ENCODE measurements around the gene DSTN.

DSTN gene

GRCh38 chr20:17601957-17602356, 32.1 kb downstream of the DSTN start:
- TF ChIP-seq CSDC2 (CRISPR knock-in tag; IDR thresholded peaks at IDR 0.05) (no peak), ZC3H10 (CRISPR knock-in tag; IDR thresholded peaks at IDR 0.05) (no peak), PPARA (CRISPR knock-in tag; IDR thresholded peaks at IDR 0.05; ENCODE audit: borderline replicate concordance) (no peak), ZNF70 (CRISPR knock-in tag; IDR thresholded peaks at IDR 0.05) (no peak), ESRRG (CRISPR knock-in tag; IDR thresholded peaks at IDR 0.05) (no peak)
- TF ChIP-seq, protein P1, sequence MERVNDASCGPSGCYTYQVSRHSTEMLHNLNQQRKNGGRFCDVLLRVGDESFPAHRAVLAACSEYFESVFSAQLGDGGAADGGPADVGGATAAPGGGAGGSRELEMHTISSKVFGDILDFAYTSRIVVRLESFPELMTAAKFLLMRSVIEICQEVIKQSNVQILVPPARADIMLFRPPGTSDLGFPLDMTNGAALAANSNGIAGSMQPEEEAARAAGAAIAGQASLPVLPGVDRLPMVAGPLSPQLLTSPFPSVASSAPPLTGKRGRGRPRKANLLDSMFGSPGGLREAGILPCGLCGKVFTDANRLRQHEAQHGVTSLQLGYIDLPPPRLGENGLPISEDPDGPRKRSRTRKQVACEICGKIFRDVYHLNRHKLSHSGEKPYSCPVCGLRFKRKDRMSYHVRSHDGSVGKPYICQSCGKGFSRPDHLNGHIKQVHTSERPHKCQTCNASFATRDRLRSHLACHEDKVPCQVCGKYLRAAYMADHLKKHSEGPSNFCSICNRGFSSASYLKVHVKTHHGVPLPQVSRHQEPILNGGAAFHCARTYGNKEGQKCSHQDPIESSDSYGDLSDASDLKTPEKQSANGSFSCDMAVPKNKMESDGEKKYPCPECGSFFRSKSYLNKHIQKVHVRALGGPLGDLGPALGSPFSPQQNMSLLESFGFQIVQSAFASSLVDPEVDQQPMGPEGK (CRISPR knock-in tag; IDR thresholded peaks at IDR 0.05; ENCODE audit: borderline replicate concordance) = no peak
- ATAC-seq = no peak

- no peak for ATAC-seq
- TF ChIP-seq ZC3H10 (CRISPR knock-in tag; IDR thresholded peaks at IDR 0.05) (no peak), RARB (CRISPR knock-in tag; IDR thresholded peaks at IDR 0.05) (no peak), GLIS3 (CRISPR knock-in tag; IDR thresholded peaks at IDR 0.05) (no peak), ZFP30 (CRISPR knock-in tag; IDR thresholded peaks at IDR 0.05) (no peak), SNAI2 (CRISPR knock-in tag; IDR thresholded peaks at IDR 0.05) (no peak), CSDC2 (CRISPR knock-in tag; IDR thresholded peaks at IDR 0.05) (no peak), ZFP3 (CRISPR knock-in tag; IDR thresholded peaks at IDR 0.05) (no peak), OSR1 (CRISPR knock-in tag; IDR thresholded peaks at IDR 0.05) (no peak), PPARA (CRISPR knock-in tag; IDR thresholded peaks at IDR 0.05; ENCODE audit: borderline replicate concordance) (no peak), ISL1 (CRISPR knock-in tag; IDR thresholded peaks at IDR 0.05) (no peak), ZNF70 (CRISPR knock-in tag; IDR thresholded peaks at IDR 0.05) (no peak), ZNF8 (CRISPR knock-in tag; IDR thresholded peaks at IDR 0.05) (no peak), ZNF565 (CRISPR knock-in tag; conservative IDR thresholded peaks at IDR 0.05; ENCODE audit: low read depth) (no peak)
- TF ChIP-seq, protein P2, sequence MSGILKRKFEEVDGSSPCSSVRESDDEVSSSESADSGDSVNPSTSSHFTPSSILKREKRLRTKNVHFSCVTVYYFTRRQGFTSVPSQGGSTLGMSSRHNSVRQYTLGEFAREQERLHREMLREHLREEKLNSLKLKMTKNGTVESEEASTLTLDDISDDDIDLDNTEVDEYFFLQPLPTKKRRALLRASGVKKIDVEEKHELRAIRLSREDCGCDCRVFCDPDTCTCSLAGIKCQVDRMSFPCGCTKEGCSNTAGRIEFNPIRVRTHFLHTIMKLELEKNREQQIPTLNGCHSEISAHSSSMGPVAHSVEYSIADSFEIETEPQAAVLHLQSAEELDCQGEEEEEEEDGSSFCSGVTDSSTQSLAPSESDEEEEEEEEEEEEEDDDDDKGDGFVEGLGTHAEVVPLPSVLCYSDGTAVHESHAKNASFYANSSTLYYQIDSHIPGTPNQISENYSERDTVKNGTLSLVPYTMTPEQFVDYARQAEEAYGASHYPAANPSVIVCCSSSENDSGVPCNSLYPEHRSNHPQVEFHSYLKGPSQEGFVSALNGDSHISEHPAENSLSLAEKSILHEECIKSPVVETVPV (CRISPR knock-in tag; IDR thresholded peaks at IDR 0.05) = no peak
- TF ChIP-seq, protein P3, sequence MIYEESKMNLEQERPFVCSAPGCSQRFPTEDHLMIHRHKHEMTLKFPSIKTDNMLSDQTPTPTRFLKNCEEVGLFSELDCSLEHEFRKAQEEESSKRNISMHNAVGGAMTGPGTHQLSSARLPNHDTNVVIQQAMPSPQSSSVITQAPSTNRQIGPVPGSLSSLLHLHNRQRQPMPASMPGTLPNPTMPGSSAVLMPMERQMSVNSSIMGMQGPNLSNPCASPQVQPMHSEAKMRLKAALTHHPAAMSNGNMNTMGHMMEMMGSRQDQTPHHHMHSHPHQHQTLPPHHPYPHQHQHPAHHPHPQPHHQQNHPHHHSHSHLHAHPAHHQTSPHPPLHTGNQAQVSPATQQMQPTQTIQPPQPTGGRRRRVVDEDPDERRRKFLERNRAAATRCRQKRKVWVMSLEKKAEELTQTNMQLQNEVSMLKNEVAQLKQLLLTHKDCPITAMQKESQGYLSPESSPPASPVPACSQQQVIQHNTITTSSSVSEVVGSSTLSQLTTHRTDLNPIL (CRISPR knock-in tag; IDR thresholded peaks at IDR 0.05; ENCODE audit: low read depth) = no peak
- TF ChIP-seq, protein P1 (CRISPR knock-in tag; IDR thresholded peaks at IDR 0.05; ENCODE audit: borderline replicate concordance) = no peak
Observed at GRCh38 chr20:17602493-17602892, 32.6 kb downstream of the DSTN start.

- no peak; the same call in 2 of the 3 replicates for ATAC-seq
- TF ChIP-seq POU6F1 (CRISPR knock-in tag; IDR thresholded peaks at IDR 0.05; ENCODE audit: borderline replicate concordance, low read depth) (no peak), SNAI2 (CRISPR knock-in tag; IDR thresholded peaks at IDR 0.05) (no peak), OSR1 (CRISPR knock-in tag; IDR thresholded peaks at IDR 0.05) (no peak), ZNF70 (CRISPR knock-in tag; IDR thresholded peaks at IDR 0.05) (no peak), ISL1 (CRISPR knock-in tag; IDR thresholded peaks at IDR 0.05) (no peak), ZNF8 (CRISPR knock-in tag; IDR thresholded peaks at IDR 0.05) (no peak), CSDC2 (CRISPR knock-in tag; IDR thresholded peaks at IDR 0.05) (no peak), TCF4 (CRISPR knock-in tag; IDR thresholded peaks at IDR 0.05; ENCODE audit: borderline replicate concordance) (no peak), GLIS3 (CRISPR knock-in tag; IDR thresholded peaks at IDR 0.05) (no peak), ZNF565 (CRISPR knock-in tag; conservative IDR thresholded peaks at IDR 0.05; ENCODE audit: low read depth) (no peak), ESRRG (CRISPR knock-in tag; IDR thresholded peaks at IDR 0.05) (no peak), BACH2 (CRISPR knock-in tag; IDR thresholded peaks at IDR 0.05; ENCODE audit: borderline replicate concordance) (no peak), PPARA (CRISPR knock-in tag; IDR thresholded peaks at IDR 0.05; ENCODE audit: borderline replicate concordance) (no peak), TOX (CRISPR knock-in tag; IDR thresholded peaks at IDR 0.05; ENCODE audit: borderline replicate concordance) (no peak), ZC3H10 (CRISPR knock-in tag; IDR thresholded peaks at IDR 0.05) (no peak), ZFP30 (CRISPR knock-in tag; IDR thresholded peaks at IDR 0.05) (no peak)
- TF ChIP-seq, protein P1 (CRISPR knock-in tag; IDR thresholded peaks at IDR 0.05; ENCODE audit: borderline replicate concordance) = no peak
- TF ChIP-seq, protein P2 (CRISPR knock-in tag; IDR thresholded peaks at IDR 0.05) = no peak
- TF ChIP-seq, protein P3 (CRISPR knock-in tag; IDR thresholded peaks at IDR 0.05; ENCODE audit: low read depth) = no peak
Observed at GRCh38 chr20:17605131-17605660, 35.3 kb downstream of the DSTN start.
